Neural cell (in vitro differentiated cells): ENCODE results near the gene TOP1.

Experiments used
- EP300 ChIP-seq: fragments of 450-650 bp; conservative IDR thresholded peaks from 2 replicates; pipeline ENCODE4 v1.6.1; 2014; ENCODE audit warnings: antibody characterized with exemption, mild to moderate bottlenecking, moderate library complexity; ENCODE audit not compliant: poor library complexity, severe bottlenecking
- EZH2 ChIP-seq: fragments of 200-600, 300-800 bp; shearing (Covaris generic), sonication (generic); IDR thresholded peaks from 2 replicates; pipeline ENCODE4 v1.6.1; 2014; ENCODE audit warnings: antibody characterized with exemption, low read length, borderline replicate concordance, mild to moderate bottlenecking; ENCODE audit not compliant: insufficient read depth, poor library complexity, severe bottlenecking
- MXI1 ChIP-seq: fragments of 450-650 bp; conservative IDR thresholded peaks from 2 replicates; pipeline ENCODE4 v1.6.1; 2014; ENCODE audit warnings: antibody characterized with exemption, mild to moderate bottlenecking; ENCODE audit not compliant: poor library complexity, severe bottlenecking
- POLR2AphosphoS5 ChIP-seq: IDR thresholded peaks from 2 replicates; pipeline ENCODE4 v1.6.1; 2012
- RAD21 ChIP-seq: fragments of 450-650 bp; conservative IDR thresholded peaks from 2 replicates; pipeline ENCODE4 v1.6.1; 2014; ENCODE audit warnings: antibody characterized with exemption, mild to moderate bottlenecking, moderate library complexity
- SMC3 ChIP-seq: fragments of 450-650 bp; conservative IDR thresholded peaks from 2 replicates; pipeline ENCODE4 v1.6.1; 2014; ENCODE audit warnings: antibody characterized with exemption, mild to moderate bottlenecking, moderate library complexity; ENCODE audit not compliant: poor library complexity
- TAF1 ChIP-seq: IDR thresholded peaks from 2 replicates; pipeline ENCODE4 v1.6.1; 2012; ENCODE audit warnings: low read depth
- TF ChIP-seq, protein P1 (sequence below): fragments of 450-650 bp; IDR thresholded peaks from 2 replicates; pipeline ENCODE4 v1.5.1; 2014; ENCODE audit warnings: antibody characterized with exemption, mild to moderate bottlenecking, moderate library complexity; ENCODE audit not compliant: poor library complexity, severe bottlenecking
- TF ChIP-seq, protein P2 (sequence below): IDR thresholded peaks from 2 replicates; pipeline ENCODE4 v1.6.1; 2012; ENCODE audit warnings: borderline replicate concordance

GRCh38 chr20:40982415-40983145, 46.0 kb upstream of the TOP1 start:
- TF ChIP-seq, protein P1, sequence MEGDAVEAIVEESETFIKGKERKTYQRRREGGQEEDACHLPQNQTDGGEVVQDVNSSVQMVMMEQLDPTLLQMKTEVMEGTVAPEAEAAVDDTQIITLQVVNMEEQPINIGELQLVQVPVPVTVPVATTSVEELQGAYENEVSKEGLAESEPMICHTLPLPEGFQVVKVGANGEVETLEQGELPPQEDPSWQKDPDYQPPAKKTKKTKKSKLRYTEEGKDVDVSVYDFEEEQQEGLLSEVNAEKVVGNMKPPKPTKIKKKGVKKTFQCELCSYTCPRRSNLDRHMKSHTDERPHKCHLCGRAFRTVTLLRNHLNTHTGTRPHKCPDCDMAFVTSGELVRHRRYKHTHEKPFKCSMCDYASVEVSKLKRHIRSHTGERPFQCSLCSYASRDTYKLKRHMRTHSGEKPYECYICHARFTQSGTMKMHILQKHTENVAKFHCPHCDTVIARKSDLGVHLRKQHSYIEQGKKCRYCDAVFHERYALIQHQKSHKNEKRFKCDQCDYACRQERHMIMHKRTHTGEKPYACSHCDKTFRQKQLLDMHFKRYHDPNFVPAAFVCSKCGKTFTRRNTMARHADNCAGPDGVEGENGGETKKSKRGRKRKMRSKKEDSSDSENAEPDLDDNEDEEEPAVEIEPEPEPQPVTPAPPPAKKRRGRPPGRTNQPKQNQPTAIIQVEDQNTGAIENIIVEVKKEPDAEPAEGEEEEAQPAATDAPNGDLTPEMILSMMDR: no peak
- TF ChIP-seq EP300 (no peak), POLR2AphosphoS5 (no peak), TAF1 (no peak), SMC3 (no peak), EZH2 (no peak), RAD21 (no peak), MXI1 (no peak)
- TF ChIP-seq, protein P2, sequence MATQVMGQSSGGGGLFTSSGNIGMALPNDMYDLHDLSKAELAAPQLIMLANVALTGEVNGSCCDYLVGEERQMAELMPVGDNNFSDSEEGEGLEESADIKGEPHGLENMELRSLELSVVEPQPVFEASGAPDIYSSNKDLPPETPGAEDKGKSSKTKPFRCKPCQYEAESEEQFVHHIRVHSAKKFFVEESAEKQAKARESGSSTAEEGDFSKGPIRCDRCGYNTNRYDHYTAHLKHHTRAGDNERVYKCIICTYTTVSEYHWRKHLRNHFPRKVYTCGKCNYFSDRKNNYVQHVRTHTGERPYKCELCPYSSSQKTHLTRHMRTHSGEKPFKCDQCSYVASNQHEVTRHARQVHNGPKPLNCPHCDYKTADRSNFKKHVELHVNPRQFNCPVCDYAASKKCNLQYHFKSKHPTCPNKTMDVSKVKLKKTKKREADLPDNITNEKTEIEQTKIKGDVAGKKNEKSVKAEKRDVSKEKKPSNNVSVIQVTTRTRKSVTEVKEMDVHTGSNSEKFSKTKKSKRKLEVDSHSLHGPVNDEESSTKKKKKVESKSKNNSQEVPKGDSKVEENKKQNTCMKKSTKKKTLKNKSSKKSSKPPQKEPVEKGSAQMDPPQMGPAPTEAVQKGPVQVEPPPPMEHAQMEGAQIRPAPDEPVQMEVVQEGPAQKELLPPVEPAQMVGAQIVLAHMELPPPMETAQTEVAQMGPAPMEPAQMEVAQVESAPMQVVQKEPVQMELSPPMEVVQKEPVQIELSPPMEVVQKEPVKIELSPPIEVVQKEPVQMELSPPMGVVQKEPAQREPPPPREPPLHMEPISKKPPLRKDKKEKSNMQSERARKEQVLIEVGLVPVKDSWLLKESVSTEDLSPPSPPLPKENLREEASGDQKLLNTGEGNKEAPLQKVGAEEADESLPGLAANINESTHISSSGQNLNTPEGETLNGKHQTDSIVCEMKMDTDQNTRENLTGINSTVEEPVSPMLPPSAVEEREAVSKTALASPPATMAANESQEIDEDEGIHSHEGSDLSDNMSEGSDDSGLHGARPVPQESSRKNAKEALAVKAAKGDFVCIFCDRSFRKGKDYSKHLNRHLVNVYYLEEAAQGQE: no peak
